Ishikawa (cell line): Measurements from ENCODE around the gene CD79B.

Source experiments
- CEBPB ChIP-seq: IDR thresholded peaks from 2 replicates; pipeline ENCODE4 v1.6.1; 2012
- CREB1 ChIP-seq: IDR thresholded peaks from 2 replicates; pipeline ENCODE4 v1.6.1; 2012; ENCODE audit warnings: low read depth
- EGR1 ChIP-seq: IDR thresholded peaks from 2 replicates; pipeline ENCODE4 v1.6.1; 2012
- EP300 ChIP-seq: IDR thresholded peaks from 2 replicates; pipeline ENCODE4 v1.6.1; 2012; ENCODE audit warnings: borderline replicate concordance
- FOXM1 ChIP-seq: IDR thresholded peaks from 2 replicates; pipeline ENCODE4 v1.6.1; 2012; ENCODE audit warnings: low read depth, borderline replicate concordance
- MAX ChIP-seq: IDR thresholded peaks from 2 replicates; pipeline ENCODE4 v1.6.1; 2012
- NFIC ChIP-seq: IDR thresholded peaks from 2 replicates; pipeline ENCODE4 v1.6.1; 2012
- RAD21 ChIP-seq: IDR thresholded peaks from 2 replicates; pipeline ENCODE4 v1.6.1; 2012; ENCODE audit warnings: low read depth
- REST ChIP-seq: IDR thresholded peaks from 2 replicates; pipeline ENCODE4 v1.6.1; 2012; ENCODE audit warnings: low read depth, mild to moderate bottlenecking
- TAF1 ChIP-seq: IDR thresholded peaks from 2 replicates; pipeline ENCODE4 v1.6.1; 2012; ENCODE audit warnings: low read depth, mild to moderate bottlenecking
- TCF12 ChIP-seq: IDR thresholded peaks from 2 replicates; pipeline ENCODE4 v1.6.1; 2012; ENCODE audit warnings: low read depth
- TEAD4 ChIP-seq: IDR thresholded peaks from 2 replicates; pipeline ENCODE4 v1.6.1; 2012
- USF1 ChIP-seq: IDR thresholded peaks from 2 replicates; pipeline ENCODE4 v1.6.1; 2012
- YY1 ChIP-seq: IDR thresholded peaks from 2 replicates; pipeline ENCODE4 v1.6.1; 2012; ENCODE audit warnings: low read depth
- ZBTB7A ChIP-seq: IDR thresholded peaks from 2 replicates; pipeline ENCODE4 v1.6.1; 2012; ENCODE audit warnings: low read depth

Gene CD79B

GRCh38 chr17:63962298-63962744 is 30.2 kb upstream of the CD79B start:
- TF ChIP-seq TAF1 (no peak), TEAD4 (no peak), CEBPB (no peak), CREB1 (no peak), MAX (no peak), RAD21 (no peak), YY1 (no peak), ZBTB7A (no peak), EGR1 (no peak), NFIC (no peak), EP300 (no peak), TCF12 (no peak), USF1 (no peak)

DNA sequence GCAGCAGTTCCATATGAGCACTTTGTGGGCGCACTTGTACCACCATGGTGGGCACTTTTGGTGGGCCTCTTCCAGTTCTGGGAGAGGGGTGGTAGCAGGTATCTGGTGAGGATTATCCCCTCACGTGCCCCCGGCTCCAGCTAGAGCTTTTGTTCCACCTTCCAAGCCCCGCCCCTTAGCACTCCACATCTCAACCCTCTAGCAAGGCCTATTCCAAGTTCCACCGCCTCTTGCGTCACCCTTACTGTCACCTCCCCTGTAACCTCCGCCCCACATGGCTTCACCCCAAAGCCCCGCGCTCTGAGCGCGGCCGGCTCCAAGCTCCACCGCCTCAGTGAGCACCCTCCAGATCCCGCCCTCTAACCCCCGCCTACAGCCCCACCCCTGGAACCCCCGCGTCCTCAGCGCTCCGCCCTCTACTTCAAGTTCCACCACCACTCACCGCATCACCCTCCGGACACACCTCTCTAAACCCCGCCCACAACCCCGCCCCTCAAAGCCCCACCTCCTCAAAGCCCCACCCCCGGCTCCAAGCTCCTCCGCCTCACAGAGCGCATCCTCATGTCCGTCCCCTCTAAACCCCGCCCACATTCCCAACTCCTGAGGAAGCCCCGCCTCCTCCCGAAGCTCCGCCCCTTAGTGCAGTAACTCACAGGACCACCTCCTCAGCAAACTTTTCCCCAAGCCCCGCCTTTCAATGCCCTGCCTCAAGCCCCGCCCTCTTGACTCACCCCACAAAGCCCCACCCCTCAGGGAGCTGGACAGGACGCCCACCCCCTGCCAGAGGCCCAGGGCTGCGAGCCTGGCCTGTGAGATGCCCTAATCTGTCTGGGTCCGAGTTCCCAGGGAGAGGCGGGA is 29.5 kb upstream of the CD79B start:
- TF ChIP-seq ZBTB7A: 0 out of 2 replicates have a peak, but pooled peaks have one; percentile 23
- no peak for TF ChIP-seq NFIC
- no peak for TF ChIP-seq CREB1
- TF ChIP-seq MAX: peak; percentile 22; the same call in 1 of the 2 replicates
- TF ChIP-seq TEAD4: no peak
- TF ChIP-seq CEBPB: peak; percentile 84

GRCh38 chr17:63960430-63960829 is 28.3 kb upstream of the CD79B start:
- TF ChIP-seq REST (no peak), TCF12 (no peak), CEBPB (no peak), EGR1 (no peak), USF1 (no peak), CREB1 (no peak), NFIC (no peak), MAX (no peak), FOXM1 (no peak), YY1 (no peak), TEAD4 (no peak), TAF1 (no peak), RAD21 (no peak)

- TF ChIP-seq MAX (no peak), USF1 (no peak), TAF1 (no peak), EP300 (no peak), TEAD4 (no peak), CREB1 (no peak), YY1 (no peak), REST (no peak), FOXM1 (no peak), RAD21 (no peak), EGR1 (no peak), ZBTB7A (no peak), NFIC (no peak), CEBPB (no peak), TCF12 (no peak)
Measured at GRCh38 chr17:63960006-63960405, 27.9 kb upstream of the CD79B start.
